ENCODE results near the gene RPH3AL.
"Not testable (repeated sequence)": the region's sequence is repeated elsewhere in the genome, so short reads cannot be mapped to it uniquely, and the experiment has no call there.

The RPH3AL gene

DNA sequence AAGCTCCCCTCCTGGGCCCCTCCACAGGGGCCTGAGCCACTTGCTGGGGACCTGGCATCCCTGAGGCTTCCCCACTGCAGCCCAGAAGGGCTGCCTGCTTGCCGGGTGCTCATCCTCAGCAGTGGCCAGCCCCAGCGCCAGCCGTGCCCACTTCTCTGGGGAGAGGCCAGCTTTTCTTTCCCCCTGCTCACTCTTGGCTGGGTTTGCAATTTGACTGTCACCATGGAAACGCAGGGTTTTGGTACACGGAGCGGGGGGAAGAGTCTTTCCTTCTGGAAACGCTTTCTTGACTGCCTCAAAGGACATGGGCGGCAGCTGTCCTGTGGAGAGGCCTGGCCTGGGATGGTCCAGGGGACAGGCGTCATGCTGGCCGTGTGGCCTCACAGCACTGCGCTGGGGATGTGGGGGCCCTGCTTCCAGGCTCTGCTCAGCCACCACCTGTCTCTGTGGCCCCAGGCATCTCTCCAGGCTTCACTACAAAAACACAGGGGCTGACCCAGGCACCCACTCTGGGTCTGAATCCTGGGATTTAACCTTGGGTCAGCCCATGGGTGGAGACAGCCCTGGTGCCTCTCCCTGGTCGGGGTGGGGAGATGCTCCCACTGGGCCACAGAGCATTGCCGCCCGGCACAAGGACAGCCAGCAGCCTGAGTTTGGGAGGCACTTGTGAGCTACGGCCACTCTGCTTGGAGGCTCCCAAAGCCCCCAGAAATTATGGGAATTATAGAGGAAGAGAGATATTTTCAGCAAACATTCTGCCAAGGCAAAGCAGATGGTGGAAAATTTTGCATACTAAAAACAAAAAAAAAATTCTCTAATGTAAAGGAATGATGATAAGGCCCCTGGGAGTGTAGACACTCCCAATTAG lies 125.3 kb downstream of the RPH3AL start:
- H3K4me3 ChIP-seq (ENCODE audit: low read depth, low read length) = no peak overlapping the region
- TF ChIP-seq, protein P1, sequence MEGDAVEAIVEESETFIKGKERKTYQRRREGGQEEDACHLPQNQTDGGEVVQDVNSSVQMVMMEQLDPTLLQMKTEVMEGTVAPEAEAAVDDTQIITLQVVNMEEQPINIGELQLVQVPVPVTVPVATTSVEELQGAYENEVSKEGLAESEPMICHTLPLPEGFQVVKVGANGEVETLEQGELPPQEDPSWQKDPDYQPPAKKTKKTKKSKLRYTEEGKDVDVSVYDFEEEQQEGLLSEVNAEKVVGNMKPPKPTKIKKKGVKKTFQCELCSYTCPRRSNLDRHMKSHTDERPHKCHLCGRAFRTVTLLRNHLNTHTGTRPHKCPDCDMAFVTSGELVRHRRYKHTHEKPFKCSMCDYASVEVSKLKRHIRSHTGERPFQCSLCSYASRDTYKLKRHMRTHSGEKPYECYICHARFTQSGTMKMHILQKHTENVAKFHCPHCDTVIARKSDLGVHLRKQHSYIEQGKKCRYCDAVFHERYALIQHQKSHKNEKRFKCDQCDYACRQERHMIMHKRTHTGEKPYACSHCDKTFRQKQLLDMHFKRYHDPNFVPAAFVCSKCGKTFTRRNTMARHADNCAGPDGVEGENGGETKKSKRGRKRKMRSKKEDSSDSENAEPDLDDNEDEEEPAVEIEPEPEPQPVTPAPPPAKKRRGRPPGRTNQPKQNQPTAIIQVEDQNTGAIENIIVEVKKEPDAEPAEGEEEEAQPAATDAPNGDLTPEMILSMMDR (IDR thresholded peaks at IDR 0.05; ENCODE audit: borderline replicate concordance, insufficient read depth, low read depth, low read length) = no peak

DNA sequence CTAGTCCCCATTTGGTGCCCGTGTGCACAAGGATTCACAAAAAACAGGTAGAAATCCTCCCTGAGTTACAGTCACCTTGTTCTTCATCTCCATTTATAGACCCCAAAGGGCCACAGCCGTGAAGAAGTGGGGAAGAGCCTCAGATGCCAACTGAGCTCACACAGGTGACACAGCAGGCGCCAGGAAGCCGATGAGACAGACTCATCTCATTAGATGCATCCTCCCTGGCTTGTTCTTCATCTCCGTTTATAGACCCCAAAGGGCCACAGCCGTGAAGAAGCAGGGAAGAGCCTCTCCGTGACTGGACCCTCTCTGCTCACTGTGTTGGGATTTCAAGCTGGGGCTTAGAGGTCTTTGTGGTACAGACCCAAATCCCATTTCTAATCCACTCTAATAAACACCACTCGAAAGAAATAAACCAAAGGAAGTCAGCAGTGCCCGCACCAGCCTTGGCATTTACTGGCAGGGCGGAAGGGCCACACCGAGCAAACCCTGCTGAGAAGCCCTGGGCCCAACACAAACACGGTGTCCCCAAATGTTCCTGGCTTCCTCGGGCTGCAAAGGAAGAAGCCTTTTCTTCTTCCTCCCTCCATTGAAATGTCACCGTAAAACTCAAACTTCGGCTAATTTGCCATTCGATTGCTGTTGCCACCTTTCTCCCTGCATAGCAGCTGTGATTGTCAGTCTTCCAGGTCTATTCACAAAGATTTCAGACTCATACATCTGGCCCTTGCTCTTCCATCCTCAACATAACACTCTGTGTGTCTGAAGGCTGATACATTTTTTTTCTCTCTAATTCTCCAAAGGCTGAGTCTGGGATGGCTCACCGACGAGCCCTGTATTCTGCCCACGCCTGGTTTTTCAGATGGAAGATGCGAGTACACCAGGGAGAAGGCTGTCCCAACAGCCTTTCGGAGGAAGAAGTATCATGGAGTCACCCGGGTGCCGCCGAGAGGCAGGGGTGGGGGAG lies 126.2 kb downstream of the RPH3AL start:
- H3K4me3 ChIP-seq (ENCODE audit: low read depth, low read length) = no peak overlapping the region
- TF ChIP-seq, protein P1 (IDR thresholded peaks at IDR 0.05; ENCODE audit: borderline replicate concordance, insufficient read depth, low read depth, low read length) = no peak

DNA sequence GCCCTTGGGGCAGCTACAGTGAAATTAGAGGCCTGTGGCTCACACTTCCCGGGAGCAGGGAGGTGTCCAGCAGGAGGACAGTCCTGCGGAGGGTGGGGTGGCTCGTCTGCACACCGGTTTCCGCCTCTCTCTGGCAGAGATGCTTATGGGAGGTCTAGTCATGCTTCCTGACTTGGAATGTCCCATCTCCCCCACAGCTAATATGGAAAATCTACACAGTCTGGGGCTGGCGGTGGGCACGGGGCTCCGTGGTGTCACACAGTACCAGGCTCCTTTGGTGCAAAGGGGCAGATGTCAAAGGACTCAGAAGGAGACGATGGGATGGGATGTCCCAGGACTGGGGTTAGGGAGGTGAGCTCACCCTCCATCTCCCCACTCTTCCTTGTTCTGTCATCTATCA lies 127.1 kb downstream of the RPH3AL start:
- TF ChIP-seq, protein P1 (IDR thresholded peaks at IDR 0.05; ENCODE audit: borderline replicate concordance, insufficient read depth, low read depth, low read length) = no peak
- no peak overlapping the region for H3K4me3 ChIP-seq (ENCODE audit: low read depth, low read length)

DNA sequence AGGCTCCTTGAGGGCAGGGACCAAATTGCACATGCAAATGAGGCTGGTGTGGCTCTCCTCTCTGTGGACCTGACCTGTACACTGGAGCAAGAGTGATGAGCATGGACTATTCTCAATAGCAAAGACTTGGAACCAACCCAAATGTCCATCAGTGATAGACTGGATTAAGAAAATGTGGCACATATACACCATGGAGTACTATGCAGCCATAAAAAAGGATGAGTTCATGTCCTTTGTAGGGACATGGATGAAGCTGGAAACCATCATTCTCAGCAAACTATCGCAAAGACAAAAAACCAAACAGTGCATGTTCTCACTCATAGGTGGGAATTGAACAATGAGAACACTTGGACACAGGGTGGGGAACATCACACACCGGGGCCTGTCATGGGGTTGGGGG lies 128.0 kb downstream of the RPH3AL start:
- H3K4me3 ChIP-seq (ENCODE audit: low read depth, low read length) = not testable (repeated sequence)

DNA sequence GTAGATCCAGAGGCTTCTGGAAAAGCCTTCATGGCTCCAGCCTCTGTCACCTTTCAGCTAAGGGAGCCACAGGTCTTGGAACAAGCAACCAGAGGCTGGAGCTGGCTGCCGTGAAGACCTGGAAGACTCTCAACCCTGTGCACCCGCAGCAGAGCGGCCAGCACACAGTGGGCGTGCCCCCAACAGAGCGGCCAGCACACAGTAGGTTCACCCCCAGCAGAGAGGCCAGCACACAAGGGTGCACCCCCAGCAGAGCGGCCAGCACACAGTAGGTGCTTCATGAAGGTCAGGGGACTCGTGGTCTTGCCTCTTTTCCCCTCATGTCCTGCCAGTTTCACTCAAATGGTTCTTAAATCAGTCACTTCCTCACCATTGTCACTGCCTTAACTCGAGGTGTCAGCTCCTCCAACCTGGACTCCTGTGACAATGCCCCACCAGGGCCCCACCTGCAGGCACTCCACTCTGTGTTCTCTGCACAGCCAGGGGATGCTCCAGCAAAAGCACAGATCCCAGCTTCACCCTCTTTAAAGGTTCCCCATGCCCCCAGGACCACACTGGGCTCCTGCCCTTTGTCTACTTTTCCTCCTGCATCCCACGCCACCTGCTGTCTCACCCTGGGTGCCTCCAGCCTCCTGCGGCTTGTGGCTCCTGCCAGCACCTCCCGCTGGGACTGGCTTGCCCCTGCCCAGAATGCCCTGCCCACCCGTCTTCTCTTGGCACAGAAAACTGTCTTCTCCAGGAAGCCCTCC lies 128.7 kb downstream of the RPH3AL start:
- TF ChIP-seq, protein P1 (IDR thresholded peaks at IDR 0.05; ENCODE audit: borderline replicate concordance, insufficient read depth, low read depth, low read length) = no peak

DNA sequence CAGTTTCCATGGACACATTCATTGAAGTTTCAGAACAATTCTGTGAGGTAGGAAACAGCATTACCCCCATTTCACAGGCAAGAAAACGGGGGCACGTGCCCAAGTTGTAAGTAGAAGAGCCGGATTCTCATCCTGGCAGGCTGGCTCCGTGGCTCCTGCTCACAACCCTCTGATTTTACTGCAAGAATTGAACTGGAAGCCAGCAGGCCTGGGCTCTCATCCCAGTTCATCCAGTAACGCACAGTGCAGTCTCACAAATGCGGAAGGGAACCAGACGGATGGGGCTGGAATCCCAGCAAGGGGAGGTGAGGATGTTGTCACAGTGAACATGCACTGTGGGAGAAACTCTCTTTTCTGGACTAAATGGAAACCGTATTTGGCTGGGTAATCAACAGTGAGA lies 130.4 kb downstream of the RPH3AL start:
- H3K4me3 ChIP-seq (ENCODE audit: low read depth, low read length) = no peak overlapping the region
- TF ChIP-seq, protein P1 (IDR thresholded peaks at IDR 0.05; ENCODE audit: borderline replicate concordance, insufficient read depth, low read depth, low read length) = no peak

More for the DNA sequence above, 128.7 kb downstream of the RPH3AL start:
- H3K4me3 ChIP-seq (ENCODE audit: low read depth, low read length) = no peak overlapping the region

DNA sequence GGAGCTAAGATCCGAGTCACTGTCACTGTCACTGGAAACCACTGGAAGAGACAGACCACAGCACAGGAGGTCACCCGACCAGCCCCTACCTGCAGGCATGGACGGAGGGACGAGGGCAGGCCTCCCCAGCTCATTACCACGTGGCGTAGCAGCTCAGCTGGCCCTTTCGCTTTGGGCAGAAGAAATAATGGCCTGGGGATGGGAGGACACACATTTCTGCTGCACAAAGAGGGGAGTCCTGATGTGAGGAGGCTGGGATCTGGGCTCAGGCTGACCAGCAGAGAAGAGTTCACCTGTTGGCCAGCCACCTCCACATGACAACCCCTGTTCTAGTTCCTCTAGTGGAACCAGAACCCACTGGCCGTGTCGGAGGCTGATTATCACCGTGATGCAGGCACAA lies 132.9 kb downstream of the RPH3AL start:
- TF ChIP-seq, protein P1 (IDR thresholded peaks at IDR 0.05; ENCODE audit: borderline replicate concordance, insufficient read depth, low read depth, low read length) = no peak
- H3K4me3 ChIP-seq (ENCODE audit: low read depth, low read length) = no peak overlapping the region
